Calu3 (cell line): ENCODE results near the gene FBH1. TPM values are rescaled to one million over a fixed set of nuclear protein-coding genes. Genes with fewer than 3 reads are reported as not detected.

Experiments
- BruUV-seq: library from RNA; stranded (reverse); fragments of 400-500 nt; replicated peaks from 2 replicates; lab custom pipeline; 2021; lab: Mats Ljungman, UMichigan
- CTCF ChIA-PET: fragments of 300-600 bp; sonication (Branson Sonifier 250); formaldehyde crosslinking; loops from one replicate; lab custom pipeline; 2022; ENCODE audit warnings: antibody characterized with exemption; lab: Charles Lee
- DNase-seq: peaks from one replicate; pipeline ENCODE4 v3.0.0; 2022
- H3K27ac Mint-ChIP-seq: one replicate; pipeline ENCODE4 v1.8.0; 2022; ENCODE audit warnings: mixed read lengths; ENCODE audit not compliant: unreplicated experiment
- H3K27me3 Mint-ChIP-seq: one replicate; pipeline ENCODE4 v1.8.0; 2022; ENCODE audit warnings: mixed read lengths; ENCODE audit not compliant: unreplicated experiment
- H3K36me3 Mint-ChIP-seq: one replicate; pipeline ENCODE4 v1.8.0; 2022; ENCODE audit warnings: mild to moderate bottlenecking, moderate library complexity, mixed read lengths; ENCODE audit not compliant: insufficient read depth, unreplicated experiment
- H3K4me1 Mint-ChIP-seq: one replicate; pipeline ENCODE4 v1.8.0; 2022; ENCODE audit warnings: mild to moderate bottlenecking, low read depth, mixed read lengths; ENCODE audit not compliant: unreplicated experiment
- H3K4me3 Mint-ChIP-seq: one replicate; pipeline ENCODE4 v1.8.0; 2022; ENCODE audit warnings: mild to moderate bottlenecking, low read depth, moderate library complexity, mixed read lengths; ENCODE audit not compliant: unreplicated experiment
- H3K9me3 Mint-ChIP-seq: one replicate; pipeline ENCODE4 v1.8.0; 2022; ENCODE audit warnings: low read depth, mixed read lengths; ENCODE audit not compliant: unreplicated experiment
- intact Hi-C: fragments of 100-400 bp; cut with micrococcal nuclease; formaldehyde crosslinking; loops from one replicate; pipeline ENCODE4 v1.10.0; 2022; ENCODE audit not compliant: unreplicated experiment
- total RNA-seq: library from RNA; stranded (reverse); gene quantifications from 2 replicates; pipeline ENCODE4 v1.2.3, GENCODE V29; 2022
- TF ChIP-seq, protein P1 (sequence below): fragments of 200-600 bp; IDR thresholded peaks from one replicate; pipeline ENCODE4 v1.8.0; 2022; ENCODE audit warnings: antibody characterized with exemption; ENCODE audit not compliant: unreplicated experiment

Gene FBH1
- total RNA-seq, 1 experiment from 2014 or later = 79.4 TPM

DNA sequence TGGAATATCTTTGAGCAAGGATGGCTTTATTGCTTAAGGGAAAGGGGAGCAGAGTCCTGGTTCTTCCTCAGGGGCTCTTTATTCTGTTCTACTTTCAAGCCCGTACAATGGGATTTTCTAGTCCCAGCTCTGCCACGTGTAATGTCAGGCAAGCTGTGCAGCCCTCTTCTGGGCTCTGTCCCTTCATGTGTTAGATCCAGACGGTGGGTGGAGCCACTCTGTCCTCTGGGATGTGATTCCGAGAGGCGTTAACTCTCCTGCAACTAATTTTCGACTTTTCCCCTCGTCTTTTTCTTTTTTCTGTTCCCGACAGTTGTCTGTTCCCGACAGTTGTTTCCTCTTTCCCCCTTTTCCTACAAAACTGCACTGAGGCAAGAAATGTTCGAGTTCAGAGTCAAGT is 34.8 kb downstream of the FBH1 start:
- no peaks in the 10 kb centered on the region for H3K27me3 Mint-ChIP-seq
- H3K4me3 Mint-ChIP-seq = no peak overlapping the region
- H3K9me3 Mint-ChIP-seq = no peaks in the 10 kb centered on the region
- no TSS peak for BruUV-seq
- peaks cover 51% of the 10 kb centered on the region for H3K36me3 Mint-ChIP-seq
- CTCF ChIA-PET = no interaction called here
- H3K27ac Mint-ChIP-seq = no peak overlapping the region
- TF ChIP-seq, protein P1, sequence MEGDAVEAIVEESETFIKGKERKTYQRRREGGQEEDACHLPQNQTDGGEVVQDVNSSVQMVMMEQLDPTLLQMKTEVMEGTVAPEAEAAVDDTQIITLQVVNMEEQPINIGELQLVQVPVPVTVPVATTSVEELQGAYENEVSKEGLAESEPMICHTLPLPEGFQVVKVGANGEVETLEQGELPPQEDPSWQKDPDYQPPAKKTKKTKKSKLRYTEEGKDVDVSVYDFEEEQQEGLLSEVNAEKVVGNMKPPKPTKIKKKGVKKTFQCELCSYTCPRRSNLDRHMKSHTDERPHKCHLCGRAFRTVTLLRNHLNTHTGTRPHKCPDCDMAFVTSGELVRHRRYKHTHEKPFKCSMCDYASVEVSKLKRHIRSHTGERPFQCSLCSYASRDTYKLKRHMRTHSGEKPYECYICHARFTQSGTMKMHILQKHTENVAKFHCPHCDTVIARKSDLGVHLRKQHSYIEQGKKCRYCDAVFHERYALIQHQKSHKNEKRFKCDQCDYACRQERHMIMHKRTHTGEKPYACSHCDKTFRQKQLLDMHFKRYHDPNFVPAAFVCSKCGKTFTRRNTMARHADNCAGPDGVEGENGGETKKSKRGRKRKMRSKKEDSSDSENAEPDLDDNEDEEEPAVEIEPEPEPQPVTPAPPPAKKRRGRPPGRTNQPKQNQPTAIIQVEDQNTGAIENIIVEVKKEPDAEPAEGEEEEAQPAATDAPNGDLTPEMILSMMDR = no peak
- intact Hi-C loops = no loop called here
- no peaks in the 10 kb centered on the region for H3K4me1 Mint-ChIP-seq
- no peak for DNase-seq

DNA sequence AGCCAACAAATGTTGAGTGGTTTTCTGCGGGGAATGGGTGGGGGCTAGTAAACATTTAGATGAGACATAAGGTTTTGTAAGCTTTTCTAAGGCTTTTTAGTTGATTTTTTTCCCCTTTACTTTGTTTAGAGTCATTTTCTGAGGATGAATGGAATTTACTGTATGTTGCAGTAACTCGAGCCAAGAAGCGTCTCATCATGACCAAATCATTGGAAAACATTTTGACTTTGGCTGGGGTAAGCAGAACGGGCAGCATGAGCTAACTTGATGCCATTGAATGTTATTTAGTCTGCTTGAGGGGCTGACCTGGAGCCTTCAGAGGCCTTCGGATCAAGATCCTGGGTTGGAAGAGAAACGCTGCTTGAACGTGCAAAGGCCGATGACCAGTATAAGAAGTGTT is 37.3 kb downstream of the FBH1 start:
- H3K4me3 Mint-ChIP-seq = no peak overlapping the region
- TF ChIP-seq, protein P1 = no peak
- intact Hi-C loops = no loop called here
- no peak overlapping the region for H3K27ac Mint-ChIP-seq
- DNase-seq = no peak
- H3K27me3 Mint-ChIP-seq = no peaks in the 10 kb centered on the region
- H3K9me3 Mint-ChIP-seq = no peaks in the 10 kb centered on the region
- no TSS peak for BruUV-seq
- H3K36me3 Mint-ChIP-seq = peaks cover 34% of the 10 kb centered on the region
- CTCF ChIA-PET = no interaction called here
- no peaks in the 10 kb centered on the region for H3K4me1 Mint-ChIP-seq

DNA sequence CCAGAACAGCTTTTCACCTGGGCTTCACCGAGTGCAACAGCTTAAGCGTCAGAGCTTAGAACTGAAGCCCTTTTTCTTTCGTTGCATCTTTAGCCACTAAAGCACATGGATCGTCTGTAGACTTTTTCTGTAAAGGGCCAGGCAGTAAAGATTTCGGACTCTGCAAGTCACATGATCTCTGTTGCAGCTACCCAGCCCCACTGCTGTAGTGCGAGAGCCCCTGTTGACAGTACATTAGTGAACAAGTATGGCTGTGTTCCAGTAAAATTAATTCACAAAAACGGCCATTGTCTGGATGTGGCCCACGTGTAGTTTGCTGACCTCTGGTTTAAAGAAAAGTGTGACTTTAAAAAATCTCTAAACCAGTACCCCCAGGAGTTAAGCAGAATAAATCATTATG is 39.4 kb downstream of the FBH1 start:
- TF ChIP-seq, protein P1 = no peak
- no peaks in the 10 kb centered on the region for H3K27me3 Mint-ChIP-seq
- DNase-seq = no peak
- no peaks in the 10 kb centered on the region for H3K4me1 Mint-ChIP-seq
- intact Hi-C loops = no loop called here
- BruUV-seq = no TSS peak
- H3K9me3 Mint-ChIP-seq = no peaks in the 10 kb centered on the region
- H3K36me3 Mint-ChIP-seq = peaks cover 14% of the 10 kb centered on the region
- CTCF ChIA-PET = no interaction called here
- H3K4me3 Mint-ChIP-seq = no peak overlapping the region
- H3K27ac Mint-ChIP-seq = no peak overlapping the region

DNA sequence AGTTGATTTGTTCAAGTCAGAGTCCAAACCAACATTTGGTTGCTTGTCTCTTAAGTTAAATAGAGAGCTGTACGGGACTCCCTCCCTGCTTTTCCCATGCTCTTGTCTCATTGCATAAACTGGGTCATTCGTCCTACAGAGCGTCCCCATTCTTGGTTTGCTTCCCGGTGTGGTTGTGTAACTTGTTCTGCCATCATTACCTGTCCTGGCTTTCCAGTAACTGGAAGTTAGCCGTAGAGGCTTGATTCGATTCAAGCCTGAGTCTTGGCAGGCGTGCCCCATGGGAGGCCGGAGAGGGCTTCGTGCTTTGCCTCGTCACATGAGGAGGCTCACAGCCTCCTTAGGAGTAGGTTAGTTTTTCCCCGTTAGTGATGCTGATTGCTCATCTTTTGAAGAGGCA is 40.2 kb downstream of the FBH1 start:
- no peaks in the 10 kb centered on the region for H3K4me1 Mint-ChIP-seq
- intact Hi-C loops = no loop called here
- H3K27me3 Mint-ChIP-seq = no peaks in the 10 kb centered on the region
- no peaks in the 10 kb centered on the region for H3K9me3 Mint-ChIP-seq
- H3K27ac Mint-ChIP-seq = no peak overlapping the region
- H3K36me3 Mint-ChIP-seq = peaks cover 14% of the 10 kb centered on the region
- no peak for DNase-seq
- TF ChIP-seq, protein P1 = no peak
- CTCF ChIA-PET = no interaction called here
- H3K4me3 Mint-ChIP-seq = no peak overlapping the region
- BruUV-seq = no TSS peak
